ENCODE measurements around the gene COG4.

- TF ChIP-seq, protein P1, sequence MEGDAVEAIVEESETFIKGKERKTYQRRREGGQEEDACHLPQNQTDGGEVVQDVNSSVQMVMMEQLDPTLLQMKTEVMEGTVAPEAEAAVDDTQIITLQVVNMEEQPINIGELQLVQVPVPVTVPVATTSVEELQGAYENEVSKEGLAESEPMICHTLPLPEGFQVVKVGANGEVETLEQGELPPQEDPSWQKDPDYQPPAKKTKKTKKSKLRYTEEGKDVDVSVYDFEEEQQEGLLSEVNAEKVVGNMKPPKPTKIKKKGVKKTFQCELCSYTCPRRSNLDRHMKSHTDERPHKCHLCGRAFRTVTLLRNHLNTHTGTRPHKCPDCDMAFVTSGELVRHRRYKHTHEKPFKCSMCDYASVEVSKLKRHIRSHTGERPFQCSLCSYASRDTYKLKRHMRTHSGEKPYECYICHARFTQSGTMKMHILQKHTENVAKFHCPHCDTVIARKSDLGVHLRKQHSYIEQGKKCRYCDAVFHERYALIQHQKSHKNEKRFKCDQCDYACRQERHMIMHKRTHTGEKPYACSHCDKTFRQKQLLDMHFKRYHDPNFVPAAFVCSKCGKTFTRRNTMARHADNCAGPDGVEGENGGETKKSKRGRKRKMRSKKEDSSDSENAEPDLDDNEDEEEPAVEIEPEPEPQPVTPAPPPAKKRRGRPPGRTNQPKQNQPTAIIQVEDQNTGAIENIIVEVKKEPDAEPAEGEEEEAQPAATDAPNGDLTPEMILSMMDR (IDR thresholded peaks at IDR 0.05; ENCODE audit: low read length) = no peak
- no peak for TF ChIP-seq EZH2 (optimal IDR thresholded peaks at IDR 0.05; ENCODE audit: low read depth, low read length)
- no peak for TF ChIP-seq EZH2phosphoT487 (IDR thresholded peaks at IDR 0.05; ENCODE audit: low read length)
These were observed 29.6 kb downstream of the COG4 start for GRCh38 chr16:70493802-70494201.
